Measurements from ENCODE around the gene PRPSAP2. TPM values are rescaled to one million over a fixed set of nuclear protein-coding genes. Genes with fewer than 3 reads are reported as not detected.
"Not testable (repeated sequence)": the region's sequence is repeated elsewhere in the genome, so short reads cannot be mapped to it uniquely, and the experiment has no call there.

PRPSAP2 gene, protein sequence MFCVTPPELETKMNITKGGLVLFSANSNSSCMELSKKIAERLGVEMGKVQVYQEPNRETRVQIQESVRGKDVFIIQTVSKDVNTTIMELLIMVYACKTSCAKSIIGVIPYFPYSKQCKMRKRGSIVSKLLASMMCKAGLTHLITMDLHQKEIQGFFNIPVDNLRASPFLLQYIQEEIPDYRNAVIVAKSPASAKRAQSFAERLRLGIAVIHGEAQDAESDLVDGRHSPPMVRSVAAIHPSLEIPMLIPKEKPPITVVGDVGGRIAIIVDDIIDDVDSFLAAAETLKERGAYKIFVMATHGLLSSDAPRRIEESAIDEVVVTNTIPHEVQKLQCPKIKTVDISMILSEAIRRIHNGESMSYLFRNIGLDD
- polyA plus RNA-seq (2013, experiment 1 of 2; ENCODE audit: insufficient read length) = 33.1 TPM
- 22.8 TPM for polyA plus RNA-seq (2013, experiment 2 of 2; ENCODE audit: insufficient read length)

GRCh38 chr17:18857864-18858566, at the start of gene PRPSAP2:
TSS of gene PRPSAP2 (plus strand) at chr17:18858131. CDS start at chr17:18865834, 7,703 bp downstream.
- peak; percentile 93 for DNase-seq

DNA sequence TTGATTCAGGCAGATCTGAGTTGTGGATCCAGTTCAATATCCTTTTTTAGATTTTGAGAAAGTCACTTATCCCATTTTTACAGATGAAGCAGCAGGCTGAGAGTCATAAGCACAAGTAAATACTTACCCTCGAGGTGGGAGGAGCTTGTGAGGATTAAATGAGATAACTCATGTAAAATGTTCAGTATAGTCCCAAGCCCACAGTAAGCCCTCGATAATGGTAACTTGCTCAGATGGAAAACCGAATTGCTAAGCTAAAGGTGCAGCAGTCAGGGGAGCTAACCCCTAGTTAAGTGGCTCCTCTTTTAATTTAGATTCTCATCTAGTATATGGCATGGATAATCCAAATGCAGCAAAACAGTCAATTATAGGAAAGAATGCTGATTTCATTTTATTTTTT, 42.0 kb upstream of the PRPSAP2 start:
- DNase-seq = not testable (repeated sequence)

- DNase-seq = peak; percentile 67
Observed at GRCh38 chr17:18816489-18817371, 41.2 kb upstream of the PRPSAP2 start.

DNA sequence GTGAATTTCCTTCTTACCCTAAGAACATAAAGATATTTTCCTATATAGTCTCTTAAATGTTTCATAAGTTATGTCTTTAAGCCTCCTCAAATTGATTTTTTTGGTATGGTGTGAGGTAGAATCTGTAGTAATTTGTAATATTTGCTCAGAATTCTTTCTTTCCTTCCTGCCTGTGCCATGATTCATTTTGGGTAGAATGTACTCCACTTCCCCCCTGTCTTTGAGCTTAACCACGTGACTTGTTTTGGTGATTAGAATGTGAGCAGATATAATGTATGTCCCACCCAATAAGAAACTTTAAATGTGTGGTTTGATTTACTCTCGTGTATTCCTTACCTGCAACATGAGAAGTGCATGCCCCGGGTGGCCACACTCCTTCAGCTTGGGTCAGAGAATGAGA, 36.5 kb upstream of the PRPSAP2 start:
- DNase-seq = peak; percentile 44

GRCh38 chr17:18827613-18828012, 30.3 kb upstream of the PRPSAP2 start:
- DNase-seq = not testable (repeated sequence)

DNA sequence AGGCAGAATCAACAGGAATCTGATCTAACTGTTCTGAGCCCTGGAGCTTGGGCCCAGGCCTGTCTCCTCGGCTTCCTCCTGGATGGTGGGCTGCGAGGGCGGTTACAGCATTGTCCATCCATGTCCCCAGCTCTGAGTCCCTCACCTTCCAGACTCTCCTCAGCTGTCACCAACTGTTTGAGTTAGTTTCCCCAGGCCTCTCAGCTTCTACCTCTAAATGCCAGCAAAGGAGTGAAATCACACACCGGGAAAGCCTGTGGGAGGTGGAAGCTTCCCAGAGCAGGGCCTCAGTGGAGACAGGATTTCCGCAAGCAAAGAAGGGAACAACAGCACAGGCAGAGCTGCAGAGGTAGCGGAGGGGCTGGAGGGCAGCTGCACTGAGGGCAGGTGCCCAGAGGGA, 9.4 kb upstream of the PRPSAP2 start:
- no peak for DNase-seq

DNA sequence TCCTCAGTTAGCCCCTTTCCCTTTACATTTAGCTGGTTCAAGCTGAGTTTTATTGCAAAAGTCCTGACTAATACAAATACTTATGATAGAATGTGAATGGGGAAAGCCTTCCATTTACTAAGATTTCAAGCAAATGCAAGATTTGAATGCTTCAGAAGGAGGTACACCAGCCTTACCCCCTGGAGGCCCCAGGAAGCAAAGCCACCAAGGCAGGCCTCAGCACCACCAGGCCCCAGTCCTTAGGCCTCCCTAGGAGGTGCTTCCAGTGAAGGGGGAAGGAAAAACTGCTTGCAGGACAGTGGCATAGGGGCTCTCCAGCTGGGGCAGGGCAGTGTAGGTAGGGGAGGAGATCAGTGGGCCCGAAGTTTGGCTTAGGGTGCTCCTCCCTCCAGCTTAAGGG, 7.3 kb upstream of the PRPSAP2 start:
- no peak for DNase-seq

DNA sequence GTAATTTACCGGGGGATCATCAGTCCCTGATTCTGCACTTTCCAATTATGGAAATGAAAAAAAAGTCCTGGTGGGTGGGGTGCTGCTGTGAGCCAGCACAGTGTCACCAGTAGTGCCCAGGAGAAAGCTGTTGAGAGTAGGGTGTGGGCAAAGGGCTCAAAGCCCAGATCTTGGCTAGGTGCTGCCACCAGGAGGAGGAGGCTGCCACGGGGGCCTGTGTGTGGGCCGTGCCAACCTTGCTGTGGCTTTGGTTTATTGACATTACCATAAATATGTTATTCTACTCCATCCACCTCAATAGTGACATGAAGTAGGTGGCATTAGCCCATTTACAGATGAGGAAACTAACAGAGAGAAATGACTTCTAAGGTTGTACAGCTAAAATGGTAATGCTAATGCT, 6.7 kb upstream of the PRPSAP2 start:
- DNase-seq = no peak

DNA sequence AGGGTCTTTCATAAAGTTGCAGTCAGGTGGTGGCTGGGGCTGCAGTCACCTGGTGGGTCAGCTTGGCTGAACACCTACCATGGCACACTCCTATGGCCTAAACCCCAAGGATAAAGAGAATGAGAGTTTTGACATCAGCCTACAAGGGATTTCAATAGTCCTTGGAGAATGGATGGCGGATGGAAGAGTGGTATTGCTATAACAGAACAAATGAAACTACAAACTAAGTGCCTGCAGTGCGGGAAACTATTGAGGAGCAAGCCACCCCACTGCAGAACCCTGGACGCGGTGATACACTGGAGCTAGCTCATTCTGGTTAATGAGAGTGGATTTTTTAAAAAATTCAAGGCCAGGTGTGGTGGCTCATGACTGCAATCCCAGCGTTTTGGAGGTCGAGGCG, 3.0 kb upstream of the PRPSAP2 start:
- no peak for DNase-seq

DNA sequence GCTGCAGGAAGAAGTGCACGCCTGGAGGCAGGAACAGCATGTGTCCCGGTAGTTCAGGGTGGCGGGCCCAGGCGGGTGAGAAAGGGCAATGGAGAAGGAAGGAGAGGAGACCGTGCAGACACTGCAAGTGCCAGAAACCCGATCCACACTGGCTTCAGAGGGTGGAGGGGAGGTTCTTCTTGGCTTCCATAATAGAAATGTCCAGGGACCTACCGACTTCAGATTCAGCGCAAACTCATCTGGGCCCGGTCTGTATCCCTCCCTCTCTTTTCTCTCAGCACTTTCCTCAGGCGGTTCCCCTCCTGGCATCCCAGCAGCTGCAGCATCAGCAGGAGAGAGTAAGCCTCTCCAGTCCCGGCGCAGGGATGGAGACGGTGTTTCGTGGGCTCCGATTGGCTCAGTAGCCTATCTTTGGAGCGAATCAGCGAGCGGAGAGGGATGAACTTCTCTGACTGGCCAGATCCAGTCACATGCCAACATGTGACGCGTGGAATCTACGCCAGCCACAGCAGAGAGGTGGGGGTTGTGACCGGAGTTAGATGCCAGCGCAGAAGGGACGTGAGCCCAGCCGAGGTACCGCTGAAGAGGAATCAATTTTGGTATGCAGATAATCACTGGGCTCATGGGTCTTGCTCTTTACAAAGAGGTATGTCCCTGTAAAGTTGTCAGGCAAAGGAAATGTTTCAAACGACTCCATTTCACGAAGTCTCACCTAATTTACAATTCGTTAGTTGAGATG, 1.9 kb upstream of the PRPSAP2 start:
- peak; percentile 97 for DNase-seq

- DNase-seq = no peak
Observed at GRCh38 chr17:18856570-18856915, 1.4 kb upstream of the PRPSAP2 start.

GRCh38 chr17:18858567-18859245, 775 bp downstream of the PRPSAP2 start:
- DNase-seq = no peak

- peak; percentile 54 for DNase-seq
Observed at GRCh38 chr17:18859256-18859655, 1.3 kb downstream of the PRPSAP2 start.

- DNase-seq = no peak
Observed at GRCh38 chr17:18860161-18860972, 2.4 kb downstream of the PRPSAP2 start.

DNA sequence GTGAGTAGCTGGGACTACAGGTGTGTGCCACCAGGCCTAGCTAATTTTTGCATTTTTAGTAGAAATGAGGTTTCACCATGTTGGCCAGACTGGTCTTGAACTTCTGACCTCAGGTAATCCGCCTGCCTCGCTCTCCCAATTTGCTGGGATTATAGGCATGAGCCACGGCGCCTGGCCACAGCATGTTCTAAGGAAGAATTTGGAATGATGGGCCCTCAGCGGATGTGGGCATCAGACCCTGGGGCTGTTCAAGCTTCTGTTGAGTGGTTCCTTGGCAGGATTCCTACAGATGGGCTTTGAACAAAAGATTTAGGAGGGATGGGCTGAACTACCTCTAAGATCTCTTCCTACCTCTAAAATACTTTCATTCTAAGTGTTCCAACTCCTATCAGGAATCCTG, 4.1 kb downstream of the PRPSAP2 start:
- no peak for DNase-seq

DNA sequence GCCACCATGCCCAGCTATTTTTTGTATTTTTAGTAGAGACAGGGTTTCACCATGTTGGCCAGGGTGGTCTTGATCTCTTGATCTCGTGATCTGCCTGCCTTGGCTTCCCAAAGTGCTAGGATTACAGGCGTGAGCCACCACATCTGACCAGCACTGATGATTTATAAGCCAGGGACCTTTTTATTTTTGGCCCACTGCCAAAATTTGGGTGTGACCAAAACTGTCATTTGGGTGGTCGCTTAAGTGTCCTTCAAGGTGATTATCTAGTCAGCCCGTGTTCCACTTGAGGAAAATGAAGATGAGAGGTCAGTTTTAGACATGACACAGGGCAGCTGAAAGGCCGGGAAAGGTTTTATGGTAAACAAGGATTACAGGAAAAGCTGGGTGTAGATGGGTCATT, 7.1 kb downstream of the PRPSAP2 start:
- DNase-seq = not testable (repeated sequence)

DNA sequence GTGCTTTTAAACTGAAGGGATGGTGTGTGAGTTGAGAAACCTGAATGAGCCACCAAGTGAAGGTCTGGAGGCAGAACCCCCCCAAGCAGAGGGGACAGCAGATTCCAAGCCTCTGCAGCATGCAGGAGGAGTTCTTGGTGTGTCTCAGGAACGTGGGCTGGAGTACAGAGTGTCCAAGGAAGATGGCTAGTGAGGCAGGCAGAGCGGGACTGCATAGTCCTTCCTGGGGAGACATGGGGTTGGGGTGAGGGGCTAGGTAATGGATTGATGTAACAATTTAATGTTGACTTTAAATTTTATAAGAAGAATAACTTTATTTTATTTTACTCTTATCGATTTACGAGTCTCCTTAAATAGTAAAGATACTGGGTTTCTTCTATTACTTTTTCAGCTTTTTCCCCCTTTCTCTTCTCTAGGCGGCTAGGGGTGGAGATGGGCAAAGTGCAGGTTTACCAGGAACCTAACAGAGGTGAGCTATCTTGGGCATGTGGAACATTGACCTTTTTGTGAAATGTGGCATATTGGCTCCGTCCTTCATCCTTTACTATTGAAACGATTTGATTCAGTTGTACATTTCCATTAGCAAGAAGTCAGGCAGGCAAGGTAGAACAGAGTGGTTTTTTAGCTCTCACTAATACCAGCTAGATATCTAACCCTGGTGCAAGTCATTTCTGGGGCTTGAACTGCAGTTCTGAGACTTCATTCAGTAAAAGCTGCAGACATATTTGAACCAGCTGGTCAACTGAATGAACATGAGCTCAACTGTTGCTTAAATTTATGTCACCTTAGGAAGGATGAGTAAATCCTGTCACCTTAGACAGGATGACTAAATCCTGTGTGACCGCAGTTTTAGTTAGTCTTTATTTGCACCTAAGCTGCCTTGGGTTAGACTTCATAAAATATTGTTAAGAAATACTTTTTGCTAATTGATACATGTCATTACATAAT, 9.2 kb downstream of the PRPSAP2 start:
- no peak for DNase-seq

DNA sequence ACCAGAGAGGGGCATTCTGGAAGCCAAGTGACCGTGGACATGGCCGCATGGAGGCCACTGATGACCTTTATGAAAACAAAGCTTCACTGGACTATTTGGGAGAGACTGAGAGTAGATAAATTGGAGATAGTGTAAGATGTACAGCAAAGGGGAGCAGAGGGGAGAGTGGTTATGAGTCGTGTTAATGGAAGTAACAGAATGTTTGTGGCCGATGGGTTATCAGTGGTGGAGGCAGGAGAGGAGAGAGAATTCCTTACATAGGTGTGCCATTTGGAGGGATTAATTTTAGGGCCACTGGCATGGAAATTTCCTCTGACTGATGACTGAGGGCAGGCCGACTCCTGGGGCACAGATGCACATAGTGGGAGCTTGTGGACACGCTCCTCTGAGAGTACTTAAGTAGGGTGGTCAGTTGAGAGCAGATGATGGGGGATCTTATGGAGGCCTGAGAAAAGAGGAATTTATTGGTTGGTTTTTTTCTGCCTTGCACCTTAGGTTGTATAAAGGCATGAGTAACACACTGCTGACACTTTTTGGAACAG, 19.2 kb downstream of the PRPSAP2 start:
- DNase-seq = peak; percentile 48

- DNase-seq = no peak
Observed at GRCh38 chr17:18888766-18889290, 30.9 kb downstream of the PRPSAP2 start.
